ENCODE measurements around the gene DNAH2. TPM values are rescaled to one million over a fixed set of nuclear protein-coding genes. Genes with fewer than 3 reads are reported as not detected.

Gene DNAH2
- polyA plus RNA-seq, 2 donors: 0.06 to 0.10 TPM

- WGBS, 2 donors: 85% methylated on average over 3 of the region's 3 CpGs
Observed at GRCh38 chr17:7811251-7811650, 93.7 kb downstream of the DNAH2 start.

GRCh38 chr17:7814969-7815368 lies 97.4 kb downstream of the DNAH2 start:
- H3K4me1 ChIP-seq (ENCODE audit: control insufficient read depth in 2 of 2, insufficient read depth in 2 of 2, low read length in 1 of 2): no peaks in the 10 kb centered on the region
- H3K9me3 ChIP-seq (ENCODE audit: control insufficient read depth in 2 of 2, insufficient read depth in 1 of 2, low read depth in 1 of 2, low read length in 1 of 2): no peaks in the 10 kb centered on the region
- H3K27me3 ChIP-seq (ENCODE audit: control insufficient read depth in 1 of 2, insufficient read depth in 2 of 2, low read length in 2 of 2): no peaks in the 10 kb centered on the region
- no peak overlapping the region for H3K27ac ChIP-seq (ENCODE audit: low read depth in 2 of 2, low read length in 1 of 2)
- 88 to 92% methylated on average over 5 of the region's 5 CpGs for WGBS, 2 donors
- no peaks in the 10 kb centered on the region for H3K36me3 ChIP-seq (ENCODE audit: control insufficient read depth in 2 of 2, insufficient read depth in 2 of 2, low read length in 1 of 2)
- no peak overlapping the region for H3K4me3 ChIP-seq (ENCODE audit: low read depth in 1 of 2, low read length in 2 of 2)

More at GRCh38 chr17:7811251-7811650, 93.7 kb downstream of the DNAH2 start:
- H3K27ac ChIP-seq (ENCODE audit: low read depth in 2 of 2, low read length in 1 of 2): no peak overlapping the region
- H3K9me3 ChIP-seq (ENCODE audit: control insufficient read depth in 2 of 2, insufficient read depth in 1 of 2, low read depth in 1 of 2, low read length in 1 of 2): no peaks in the 10 kb centered on the region
- no peaks in the 10 kb centered on the region for H3K4me1 ChIP-seq (ENCODE audit: control insufficient read depth in 2 of 2, insufficient read depth in 2 of 2, low read length in 1 of 2)
- H3K27me3 ChIP-seq (ENCODE audit: control insufficient read depth in 1 of 2, insufficient read depth in 2 of 2, low read length in 2 of 2): no peaks in the 10 kb centered on the region
- H3K4me3 ChIP-seq (ENCODE audit: low read depth in 1 of 2, low read length in 2 of 2): no peak overlapping the region
- H3K36me3 ChIP-seq (ENCODE audit: control insufficient read depth in 2 of 2, insufficient read depth in 2 of 2, low read length in 1 of 2): no peaks in the 10 kb centered on the region

GRCh38 chr17:7816926-7817642 lies 99.5 kb downstream of the DNAH2 start:
- H3K27ac ChIP-seq (ENCODE audit: low read depth in 2 of 2, low read length in 1 of 2): no peak overlapping the region
- WGBS, 2 donors: 79 to 83% methylated on average over 10 of the region's 10 CpGs

GRCh38 chr17:7817643-7817964 lies 100.1 kb downstream of the DNAH2 start:
- 82 to 83% methylated on average over 9 of the region's 9 CpGs for WGBS, 2 donors
- Histone ChIP-seq H3K27me3 (ENCODE audit: control insufficient read depth in 1 of 2, insufficient read depth in 2 of 2, low read length in 2 of 2) (no peaks in the 10 kb centered on the region), H3K27ac (ENCODE audit: low read depth in 2 of 2, low read length in 1 of 2) (no peak overlapping the region), H3K36me3 (ENCODE audit: control insufficient read depth in 2 of 2, insufficient read depth in 2 of 2, low read length in 1 of 2) (no peaks in the 10 kb centered on the region), H3K9me3 (ENCODE audit: control insufficient read depth in 2 of 2, insufficient read depth in 1 of 2, low read depth in 1 of 2, low read length in 1 of 2) (no peaks in the 10 kb centered on the region), H3K4me3 (ENCODE audit: low read depth in 1 of 2, low read length in 2 of 2) (no peak overlapping the region), H3K4me1 (ENCODE audit: control insufficient read depth in 2 of 2, insufficient read depth in 2 of 2, low read length in 1 of 2) (no peaks in the 10 kb centered on the region)

More at GRCh38 chr17:7816926-7817642, 99.5 kb downstream of the DNAH2 start:
- Histone ChIP-seq H3K9me3 (ENCODE audit: control insufficient read depth in 2 of 2, insufficient read depth in 1 of 2, low read depth in 1 of 2, low read length in 1 of 2) (no peaks in the 10 kb centered on the region), H3K4me1 (ENCODE audit: control insufficient read depth in 2 of 2, insufficient read depth in 2 of 2, low read length in 1 of 2) (no peaks in the 10 kb centered on the region), H3K27me3 (ENCODE audit: control insufficient read depth in 1 of 2, insufficient read depth in 2 of 2, low read length in 2 of 2) (no peaks in the 10 kb centered on the region), H3K4me3 (ENCODE audit: low read depth in 1 of 2, low read length in 2 of 2) (no peak overlapping the region), H3K36me3 (ENCODE audit: control insufficient read depth in 2 of 2, insufficient read depth in 2 of 2, low read length in 1 of 2) (no peaks in the 10 kb centered on the region)

- H3K27me3 ChIP-seq (ENCODE audit: control insufficient read depth in 1 of 2, insufficient read depth in 2 of 2, low read length in 2 of 2): no peaks in the 10 kb centered on the region
- no peak overlapping the region for H3K27ac ChIP-seq (ENCODE audit: low read depth in 2 of 2, low read length in 1 of 2)
- H3K36me3 ChIP-seq (ENCODE audit: control insufficient read depth in 2 of 2, insufficient read depth in 2 of 2, low read length in 1 of 2): no peaks in the 10 kb centered on the region
- 85 to 88% methylated on average over 10 of the region's 10 CpGs for WGBS, 2 donors
- no peak overlapping the region for H3K4me3 ChIP-seq (ENCODE audit: low read depth in 1 of 2, low read length in 2 of 2)
- H3K9me3 ChIP-seq (ENCODE audit: control insufficient read depth in 2 of 2, insufficient read depth in 1 of 2, low read depth in 1 of 2, low read length in 1 of 2): no peaks in the 10 kb centered on the region
- no peaks in the 10 kb centered on the region for H3K4me1 ChIP-seq (ENCODE audit: control insufficient read depth in 2 of 2, insufficient read depth in 2 of 2, low read length in 1 of 2)
Observed at GRCh38 chr17:7818026-7818425, 100.5 kb downstream of the DNAH2 start.

- WGBS, 2 donors: 85 to 86% methylated on average over 27 of the region's 27 CpGs
- Histone ChIP-seq H3K27me3 (ENCODE audit: control insufficient read depth in 1 of 2, insufficient read depth in 2 of 2, low read length in 2 of 2) (no peaks in the 10 kb centered on the region), H3K27ac (ENCODE audit: low read depth in 2 of 2, low read length in 1 of 2) (no peak overlapping the region), H3K4me1 (ENCODE audit: control insufficient read depth in 2 of 2, insufficient read depth in 2 of 2, low read length in 1 of 2) (no peaks in the 10 kb centered on the region), H3K9me3 (ENCODE audit: control insufficient read depth in 2 of 2, insufficient read depth in 1 of 2, low read depth in 1 of 2, low read length in 1 of 2) (no peaks in the 10 kb centered on the region), H3K4me3 (ENCODE audit: low read depth in 1 of 2, low read length in 2 of 2) (no peak overlapping the region), H3K36me3 (ENCODE audit: control insufficient read depth in 2 of 2, insufficient read depth in 2 of 2, low read length in 1 of 2) (no peaks in the 10 kb centered on the region)
Observed at GRCh38 chr17:7818746-7819645, 101.5 kb downstream of the DNAH2 start.

DNA sequence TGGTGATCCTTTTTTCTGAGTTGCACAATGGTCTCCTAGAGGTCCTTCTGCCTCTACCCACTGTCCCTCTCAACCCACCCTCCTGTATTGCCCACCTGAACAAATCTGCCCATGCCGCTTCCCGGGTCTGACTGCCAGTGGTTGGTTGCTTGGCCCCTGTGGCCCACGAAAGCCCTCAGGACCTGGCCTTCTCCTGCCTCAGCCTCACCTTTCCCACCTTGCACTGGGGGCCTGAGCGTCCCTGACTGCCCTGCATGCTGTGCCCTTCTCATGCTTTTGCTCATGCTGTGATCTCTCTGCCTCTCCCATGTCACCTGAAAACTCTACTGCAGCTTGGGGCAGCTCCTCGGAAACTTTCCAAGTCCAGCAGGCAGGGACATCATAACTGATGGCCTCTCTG lies 102.7 kb downstream of the DNAH2 start:
- H3K4me3 ChIP-seq (ENCODE audit: low read depth in 1 of 2, low read length in 2 of 2): no peak overlapping the region
- no peaks in the 10 kb centered on the region for H3K9me3 ChIP-seq (ENCODE audit: control insufficient read depth in 2 of 2, insufficient read depth in 1 of 2, low read depth in 1 of 2, low read length in 1 of 2)
- H3K4me1 ChIP-seq (ENCODE audit: control insufficient read depth in 2 of 2, insufficient read depth in 2 of 2, low read length in 1 of 2): no peaks in the 10 kb centered on the region
- no peaks in the 10 kb centered on the region for H3K27me3 ChIP-seq (ENCODE audit: control insufficient read depth in 1 of 2, insufficient read depth in 2 of 2, low read length in 2 of 2)
- 80 to 82% methylated on average over 5 of the region's 5 CpGs for WGBS, 2 donors
- no peaks in the 10 kb centered on the region for H3K36me3 ChIP-seq (ENCODE audit: control insufficient read depth in 2 of 2, insufficient read depth in 2 of 2, low read length in 1 of 2)
- H3K27ac ChIP-seq (ENCODE audit: low read depth in 2 of 2, low read length in 1 of 2): no peak overlapping the region

DNA sequence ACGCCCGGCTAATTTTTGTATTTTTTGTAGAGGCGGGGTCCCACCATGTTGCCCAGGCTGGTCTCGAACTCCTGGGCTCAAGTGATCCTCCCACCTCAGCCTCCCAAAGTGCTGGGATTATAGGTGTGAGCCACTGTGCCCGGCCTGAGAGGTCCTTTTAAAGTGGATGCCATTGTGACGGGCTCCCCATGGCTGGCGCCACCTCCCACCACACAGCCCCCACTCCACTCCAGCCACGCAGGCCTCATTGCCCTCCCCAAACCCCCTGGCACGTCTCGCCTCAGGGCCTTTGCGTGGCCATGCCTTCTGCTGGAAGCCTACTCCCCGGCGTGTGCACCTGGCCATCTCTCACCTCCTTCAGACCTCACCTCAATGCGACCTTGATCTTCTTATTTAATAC lies 104.6 kb downstream of the DNAH2 start:
- 74 to 75% methylated on average over 14 of the region's 14 CpGs for WGBS, 2 donors
- Histone ChIP-seq H3K27ac (ENCODE audit: low read depth in 2 of 2, low read length in 1 of 2) (no peak overlapping the region), H3K4me1 (ENCODE audit: control insufficient read depth in 2 of 2, insufficient read depth in 2 of 2, low read length in 1 of 2) (no peaks in the 10 kb centered on the region), H3K36me3 (ENCODE audit: control insufficient read depth in 2 of 2, insufficient read depth in 2 of 2, low read length in 1 of 2) (no peaks in the 10 kb centered on the region), H3K9me3 (ENCODE audit: control insufficient read depth in 2 of 2, insufficient read depth in 1 of 2, low read depth in 1 of 2, low read length in 1 of 2) (no peaks in the 10 kb centered on the region), H3K4me3 (ENCODE audit: low read depth in 1 of 2, low read length in 2 of 2) (no peak overlapping the region), H3K27me3 (ENCODE audit: control insufficient read depth in 1 of 2, insufficient read depth in 2 of 2, low read length in 2 of 2) (no peaks in the 10 kb centered on the region)

- Histone ChIP-seq H3K36me3 (ENCODE audit: control insufficient read depth in 2 of 2, insufficient read depth in 2 of 2, low read length in 1 of 2) (no peaks in the 10 kb centered on the region), H3K4me3 (ENCODE audit: low read depth in 1 of 2, low read length in 2 of 2) (no peak overlapping the region), H3K27me3 (ENCODE audit: control insufficient read depth in 1 of 2, insufficient read depth in 2 of 2, low read length in 2 of 2) (no peaks in the 10 kb centered on the region), H3K9me3 (ENCODE audit: control insufficient read depth in 2 of 2, insufficient read depth in 1 of 2, low read depth in 1 of 2, low read length in 1 of 2) (no peaks in the 10 kb centered on the region), H3K27ac (ENCODE audit: low read depth in 2 of 2, low read length in 1 of 2) (no peak overlapping the region), H3K4me1 (ENCODE audit: control insufficient read depth in 2 of 2, insufficient read depth in 2 of 2, low read length in 1 of 2) (no peaks in the 10 kb centered on the region)
- 84% methylated on average over 20 of the region's 20 CpGs for WGBS, 2 donors
Observed at GRCh38 chr17:7823581-7824001, 106.0 kb downstream of the DNAH2 start.

Data from esophagus (tissue), 2 donors.